Activated naive CD4-positive, alpha-beta T cell treated with anti-CD3 and anti-CD28 coated beads, Interleukin-2, amount 50 U/mL, for 16 hours (primary cell): ENCODE data around the gene UBR3.

Experiments used
- DNase-seq: peaks from one replicate; pipeline ENCODE4 v3.0.0-alpha.2; 2020

Gene UBR3

GRCh38 chr2:170013802-170014551 lies 186.7 kb downstream of the UBR3 start:
- no peak for DNase-seq

GRCh38 chr2:170014769-170015168 lies 187.5 kb downstream of the UBR3 start:
- DNase-seq = no peak

- no peak for DNase-seq
These were observed 190.7 kb downstream of the UBR3 start for GRCh38 chr2:170017860-170018532.

GRCh38 chr2:170019060-170019805 lies 192.0 kb downstream of the UBR3 start:
- DNase-seq = no peak

- no peak for DNase-seq
These were observed 193.5 kb downstream of the UBR3 start for GRCh38 chr2:170020777-170021176.

GRCh38 chr2:170022692-170023091 lies 195.4 kb downstream of the UBR3 start:
- DNase-seq = no peak

- DNase-seq = no peak
These were observed 197.5 kb downstream of the UBR3 start for GRCh38 chr2:170024721-170025120.

- DNase-seq = no peak
These were observed 198.0 kb downstream of the UBR3 start for GRCh38 chr2:170025223-170025622.

GRCh38 chr2:170026361-170026760 lies 199.1 kb downstream of the UBR3 start:
- DNase-seq = no peak

- no peak for DNase-seq
These were observed 202.3 kb downstream of the UBR3 start for GRCh38 chr2:170029551-170029950.

GRCh38 chr2:170030040-170030439 lies 202.8 kb downstream of the UBR3 start:
- no peak for DNase-seq

GRCh38 chr2:170031288-170031687 lies 204.0 kb downstream of the UBR3 start:
- no peak for DNase-seq

- DNase-seq = no peak
These were observed 207.3 kb downstream of the UBR3 start for GRCh38 chr2:170034596-170034995.

- DNase-seq = no peak
These were observed 211.5 kb downstream of the UBR3 start for GRCh38 chr2:170038734-170039133.

- DNase-seq = no peak
These were observed 212.3 kb downstream of the UBR3 start for GRCh38 chr2:170039401-170040172.

GRCh38 chr2:170044751-170045478 lies 217.7 kb downstream of the UBR3 start:
- DNase-seq = no peak

- DNase-seq = no peak
These were observed 220.2 kb downstream of the UBR3 start for GRCh38 chr2:170047331-170048065.

GRCh38 chr2:170052151-170052550 lies 224.9 kb downstream of the UBR3 start:
- no peak for DNase-seq

- DNase-seq = no peak
These were observed 227.7 kb downstream of the UBR3 start for GRCh38 chr2:170054997-170055396.

- DNase-seq = no peak
These were observed 229.6 kb downstream of the UBR3 start for GRCh38 chr2:170056900-170057299.

GRCh38 chr2:170063456-170064235 lies 236.4 kb downstream of the UBR3 start:
- no peak for DNase-seq
